Activated CD8-positive, alpha-beta T cell treated with anti-CD3 and anti-CD28 coated beads for 36 hours (primary cell): ENCODE data around the gene TRMT61A. TPM values are rescaled to one million over a fixed set of nuclear protein-coding genes. Genes with fewer than 3 reads are reported as not detected.

Experiments used
- ATAC-seq: fragments of 200-7000 bp; cut with Tn5 transposase; one replicate; pipeline ENCODE4 v1.10.0; 2021; ENCODE audit warnings: mild to moderate bottlenecking, moderate library complexity
- CTCF ChIA-PET: fragments of 350-600 bp; sonication (Branson Sonifier 250); formaldehyde crosslinking; loops from one replicate; lab custom pipeline; 2021; ENCODE audit warnings: antibody characterized with exemption; lab: Charles Lee
- POLR2A ChIA-PET: fragments of 350-600 bp; sonication (Branson Sonifier 250); formaldehyde crosslinking; loops from one replicate; lab custom pipeline; 2021; ENCODE audit warnings: antibody characterized with exemption; lab: Charles Lee
- DNase-seq: peaks from one replicate; pipeline ENCODE4 v3.0.0-alpha.2; 2020
- H3K27ac Mint-ChIP-seq: one replicate; pipeline ENCODE4 v1.8.0; 2021; ENCODE audit warnings: mild to moderate bottlenecking, mixed read lengths
- H3K27me3 Mint-ChIP-seq: one replicate; pipeline ENCODE4 v1.8.0; 2021; ENCODE audit warnings: mixed read lengths
- H3K36me3 Mint-ChIP-seq: one replicate; pipeline ENCODE4 v1.8.0; 2021; ENCODE audit warnings: low read depth, mixed read lengths
- H3K4me1 Mint-ChIP-seq: one replicate; pipeline ENCODE4 v1.8.0; 2021; ENCODE audit warnings: low read depth, mixed read lengths
- H3K4me3 Mint-ChIP-seq: one replicate; pipeline ENCODE4 v1.8.0; 2021; ENCODE audit warnings: mild to moderate bottlenecking, moderate library complexity, mixed read lengths
- H3K9me3 Mint-ChIP-seq: one replicate; pipeline ENCODE4 v1.8.0; 2021; ENCODE audit warnings: mixed read lengths
- CTCF ChIP-seq: fragments of 200-600 bp; IDR thresholded peaks from one replicate; pipeline ENCODE4 v1.8.0; 2022; ENCODE audit warnings: antibody characterized with exemption, mild to moderate bottlenecking
- intact Hi-C: fragments of 100-400 bp; cut with micrococcal nuclease; formaldehyde crosslinking; loops from one replicate; pipeline ENCODE4 v1.10.0; 2022
- total RNA-seq, 2 experiments: library from RNA; stranded (reverse); gene quantifications; one replicate each; pipeline ENCODE4 v1.2.3, GENCODE V29; 2021

TRMT61A gene
- total RNA-seq, 2 experiments from 2014 or later: 9.9 TPM

DNA sequence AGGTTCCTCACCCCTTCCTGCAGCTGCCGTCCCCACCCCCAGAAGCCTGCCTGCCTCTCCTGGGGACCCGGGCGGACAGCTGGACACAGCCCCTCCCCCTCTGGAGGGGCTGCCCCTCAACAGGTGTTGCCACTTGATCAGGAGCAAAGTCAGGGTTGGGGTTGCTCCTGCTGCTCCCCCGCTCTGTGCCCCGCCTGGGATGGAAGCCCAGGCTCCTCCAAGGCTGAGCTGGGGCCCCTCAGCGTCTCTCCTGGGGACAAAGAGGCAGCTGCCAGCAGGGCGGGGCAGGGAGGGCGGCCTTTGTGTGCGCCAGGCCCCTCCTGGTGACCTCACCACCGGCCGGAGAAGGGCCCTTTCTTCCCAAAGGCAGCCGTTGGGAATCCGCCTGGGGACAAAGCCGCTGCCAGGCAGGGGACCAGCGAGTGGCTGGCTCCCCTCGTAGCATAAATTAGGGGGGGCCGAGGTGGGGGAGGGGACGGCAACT, 13.7 kb downstream of the TRMT61A start:
- intact Hi-C loops: no loop called here
- POLR2A ChIA-PET: interaction anchor here (0.8 to 2.3 kb wide), 3 partner anchors 10 to 24 kb away, joined by 3 to 6 read pairs (median 4); no protein-coding TSS in a partner anchor
- DNase-seq: no peak

GRCh38 chr14:103543140-103543539, 14.1 kb downstream of the TRMT61A start:
- ChIA-PET CTCF (interaction anchor here (0.6 kb wide), 1 partner anchor 103 kb away, joined by 3 read pairs; no protein-coding TSS in a partner anchor), POLR2A (interaction anchor here (0.6 to 2.3 kb wide), 3 partner anchors 11 to 1898 kb away, joined by 3 to 6 read pairs (median 3); no protein-coding TSS in a partner anchor)
- Mint-ChIP-seq H3K27ac (no peak overlapping the region), H3K4me3 (no peak overlapping the region), H3K27me3 (no peaks in the 10 kb centered on the region), H3K36me3 (no peaks in the 10 kb centered on the region), H3K9me3 (no peaks in the 10 kb centered on the region), H3K4me1 (no peaks in the 10 kb centered on the region)
- ATAC-seq (no peak), DNase-seq (no peak)
- intact Hi-C loops: no loop called here
- TF ChIP-seq CTCF: no peak

More for the DNA sequence above, 13.7 kb downstream of the TRMT61A start:
- no peaks in the 10 kb centered on the region for H3K4me1 Mint-ChIP-seq
- no peak overlapping the region for H3K27ac Mint-ChIP-seq
- no peak for TF ChIP-seq CTCF
- no peaks in the 10 kb centered on the region for H3K9me3 Mint-ChIP-seq
- CTCF ChIA-PET: interaction anchor here (0.6 kb wide), 1 partner anchor 102 kb away, joined by 3 read pairs; no protein-coding TSS in a partner anchor
- no peak overlapping the region for H3K4me3 Mint-ChIP-seq
- ATAC-seq: no peak
- H3K27me3 Mint-ChIP-seq: no peaks in the 10 kb centered on the region
- H3K36me3 Mint-ChIP-seq: no peaks in the 10 kb centered on the region

GRCh38 chr14:103543721-103544387, 14.9 kb downstream of the TRMT61A start:
- CTCF ChIA-PET: interaction anchor here (0.9 kb wide), 1 partner anchor 15 kb away, joined by 4 read pairs; no protein-coding TSS in a partner anchor
- no peak for DNase-seq
- POLR2A ChIA-PET: interaction anchor here (0.8 kb wide), 1 partner anchor 25 kb away, joined by 3 read pairs; no protein-coding TSS in a partner anchor
- no peaks in the 10 kb centered on the region for H3K36me3 Mint-ChIP-seq
- H3K27me3 Mint-ChIP-seq: no peaks in the 10 kb centered on the region
- no peak overlapping the region for H3K4me3 Mint-ChIP-seq
- no peak for TF ChIP-seq CTCF
- no peaks in the 10 kb centered on the region for H3K9me3 Mint-ChIP-seq
- intact Hi-C loops: no loop called here
- H3K27ac Mint-ChIP-seq: no peak overlapping the region
- H3K4me1 Mint-ChIP-seq: no peaks in the 10 kb centered on the region
- ATAC-seq: no peak

- intact Hi-C loops: no loop called here
Measured at GRCh38 chr14:103544388-103545218, 15.6 kb downstream of the TRMT61A start.

More at GRCh38 chr14:103544388-103545218, 15.6 kb downstream of the TRMT61A start:
- H3K4me1 Mint-ChIP-seq: no peaks in the 10 kb centered on the region
- no peaks in the 10 kb centered on the region for H3K36me3 Mint-ChIP-seq
- H3K27ac Mint-ChIP-seq: no peak overlapping the region
- ChIA-PET POLR2A (no interaction called here), CTCF (interaction anchor here (0.9 to 3.6 kb wide), 3 partner anchors 14 to 44 kb away, joined by 3 to 18 read pairs (median 4); no protein-coding TSS in a partner anchor)
- TF ChIP-seq CTCF: no peak
- no peaks in the 10 kb centered on the region for H3K27me3 Mint-ChIP-seq
- DNase-seq (no peak), ATAC-seq (no peak)
- no peaks in the 10 kb centered on the region for H3K9me3 Mint-ChIP-seq
- H3K4me3 Mint-ChIP-seq: no peak overlapping the region
